Activated CD4-positive, alpha-beta T cell treated with anti-CD3 and anti-CD28 coated beads, Interleukin-2, amount 50 U/mL, for 4 hours (primary cell): ENCODE data around the gene NUMB.

Source experiments
- DNase-seq, 2 experiments: peaks; one replicate each; pipeline ENCODE4 v3.0.0-alpha.2; 2020

The NUMB gene

GRCh38 chr14:73242357-73242901 lies 215.9 kb downstream of the NUMB start:
- no peak for DNase-seq

- DNase-seq, result no peak
Measured at GRCh38 chr14:73241481-73242165, 216.7 kb downstream of the NUMB start.

- DNase-seq, result no peak
Measured at GRCh38 chr14:73240816-73241480, 217.4 kb downstream of the NUMB start.

- DNase-seq, result no peak
Measured at GRCh38 chr14:73239393-73240241, 218.7 kb downstream of the NUMB start.

- no peak for DNase-seq
Measured at GRCh38 chr14:73238941-73239340, 219.4 kb downstream of the NUMB start.

GRCh38 chr14:73238424-73238852 lies 219.9 kb downstream of the NUMB start:
- no peak for DNase-seq

GRCh38 chr14:73237786-73238423 lies 220.4 kb downstream of the NUMB start:
- DNase-seq, result no peak

- no peak for DNase-seq
Measured at GRCh38 chr14:73237219-73237785, 221.0 kb downstream of the NUMB start, which contains the start of gene PAPLN. PAPLN (plus strand) TSS chr14:73237506; CDS start chr14:73239779, 2,273 bp downstream.

- no peak for DNase-seq
Measured at GRCh38 chr14:73236752-73237218, 221.6 kb downstream of the NUMB start.

GRCh38 chr14:73236157-73236556 lies 222.2 kb downstream of the NUMB start:
- no peak for DNase-seq

GRCh38 chr14:73235531-73236155 lies 222.7 kb downstream of the NUMB start:
- no peak for DNase-seq

- DNase-seq, result no peak
Measured at GRCh38 chr14:73234586-73235394, 223.6 kb downstream of the NUMB start.

GRCh38 chr14:73234029-73234428 lies 224.3 kb downstream of the NUMB start:
- DNase-seq, result no peak

GRCh38 chr14:73233564-73233963 lies 224.8 kb downstream of the NUMB start:
- no peak for DNase-seq

GRCh38 chr14:73232984-73233383 lies 225.4 kb downstream of the NUMB start:
- DNase-seq, result no peak

GRCh38 chr14:73231981-73232851 lies 226.1 kb downstream of the NUMB start:
- no peak for DNase-seq

GRCh38 chr14:73230051-73230450 lies 228.3 kb downstream of the NUMB start:
- no peak for DNase-seq

GRCh38 chr14:73227812-73228781 lies 230.2 kb downstream of the NUMB start:
- DNase-seq, result no peak

- no peak for DNase-seq
Measured at GRCh38 chr14:73225496-73225895, 232.8 kb downstream of the NUMB start.
